Kidney capillary endothelial cell (primary cell): ENCODE data around the gene NRP2.

Source experiments
- DNase-seq: peaks from one replicate; pipeline ENCODE4 v3.0.0-alpha.2; 2018; ENCODE audit warnings: low spot score

Gene NRP2, protein sequence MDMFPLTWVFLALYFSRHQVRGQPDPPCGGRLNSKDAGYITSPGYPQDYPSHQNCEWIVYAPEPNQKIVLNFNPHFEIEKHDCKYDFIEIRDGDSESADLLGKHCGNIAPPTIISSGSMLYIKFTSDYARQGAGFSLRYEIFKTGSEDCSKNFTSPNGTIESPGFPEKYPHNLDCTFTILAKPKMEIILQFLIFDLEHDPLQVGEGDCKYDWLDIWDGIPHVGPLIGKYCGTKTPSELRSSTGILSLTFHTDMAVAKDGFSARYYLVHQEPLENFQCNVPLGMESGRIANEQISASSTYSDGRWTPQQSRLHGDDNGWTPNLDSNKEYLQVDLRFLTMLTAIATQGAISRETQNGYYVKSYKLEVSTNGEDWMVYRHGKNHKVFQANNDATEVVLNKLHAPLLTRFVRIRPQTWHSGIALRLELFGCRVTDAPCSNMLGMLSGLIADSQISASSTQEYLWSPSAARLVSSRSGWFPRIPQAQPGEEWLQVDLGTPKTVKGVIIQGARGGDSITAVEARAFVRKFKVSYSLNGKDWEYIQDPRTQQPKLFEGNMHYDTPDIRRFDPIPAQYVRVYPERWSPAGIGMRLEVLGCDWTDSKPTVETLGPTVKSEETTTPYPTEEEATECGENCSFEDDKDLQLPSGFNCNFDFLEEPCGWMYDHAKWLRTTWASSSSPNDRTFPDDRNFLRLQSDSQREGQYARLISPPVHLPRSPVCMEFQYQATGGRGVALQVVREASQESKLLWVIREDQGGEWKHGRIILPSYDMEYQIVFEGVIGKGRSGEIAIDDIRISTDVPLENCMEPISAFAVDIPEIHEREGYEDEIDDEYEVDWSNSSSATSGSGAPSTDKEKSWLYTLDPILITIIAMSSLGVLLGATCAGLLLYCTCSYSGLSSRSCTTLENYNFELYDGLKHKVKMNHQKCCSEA

DNA sequence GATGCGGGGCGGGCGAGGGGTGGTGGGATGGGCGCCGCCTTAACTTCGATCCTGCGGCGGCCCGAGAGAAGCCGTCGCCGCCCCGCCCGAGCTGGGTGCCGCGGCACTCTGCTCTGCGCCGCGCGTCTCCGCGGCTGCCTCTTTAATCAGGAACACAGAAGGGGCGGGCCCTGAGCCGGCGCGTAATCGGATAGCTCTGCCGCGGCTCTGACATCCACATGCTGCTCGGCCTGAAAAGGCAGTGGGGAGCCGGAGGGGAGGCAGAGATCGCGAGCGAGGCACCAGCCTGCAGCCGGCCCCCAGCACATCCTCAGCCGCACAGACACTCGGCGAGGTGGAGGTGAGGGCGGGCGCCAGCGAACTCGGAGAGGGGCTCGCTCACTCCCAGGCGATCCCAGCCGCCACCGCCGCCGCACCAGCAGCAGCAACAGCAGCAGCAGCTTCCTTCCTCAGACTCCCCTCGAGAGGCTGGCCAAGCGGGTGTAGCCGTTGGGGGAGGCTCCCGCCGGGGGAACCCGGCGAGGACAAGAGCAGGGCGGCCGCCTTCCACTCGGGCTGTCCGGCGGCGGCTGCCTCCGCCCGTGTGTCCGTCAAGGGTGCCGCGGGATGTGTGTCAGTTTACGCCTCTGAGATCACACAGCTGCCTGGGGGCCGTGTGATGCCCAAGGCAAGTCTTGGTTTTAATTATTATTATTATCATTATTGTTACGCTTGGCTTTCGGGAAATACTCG is at the start of gene NRP2:
TSS of gene NRP2 (plus strand) at position 263 of the 732 bp plus-strand sequence. CDS start 790 bp downstream, outside the sequence.
- no peak for DNase-seq

DNA sequence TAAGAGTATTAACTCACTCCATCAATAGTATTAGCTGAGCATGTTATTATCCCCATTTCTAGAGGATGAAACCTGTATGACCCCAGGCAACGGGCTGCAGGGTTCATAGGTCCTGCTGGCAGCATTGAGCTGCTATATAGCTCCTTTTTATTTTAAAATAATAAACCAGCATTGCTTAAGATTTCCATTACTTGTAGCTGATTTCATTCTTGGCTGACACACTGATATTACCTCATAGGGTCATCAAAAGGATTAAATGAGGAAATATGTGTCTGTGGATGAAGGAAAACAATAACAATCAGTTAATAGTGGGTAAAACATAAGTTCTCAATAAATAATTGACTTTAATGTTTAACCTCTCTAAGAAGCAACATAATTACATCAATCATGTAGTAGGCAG is 48.3 kb upstream of the NRP2 start:
- DNase-seq, result no peak

DNA sequence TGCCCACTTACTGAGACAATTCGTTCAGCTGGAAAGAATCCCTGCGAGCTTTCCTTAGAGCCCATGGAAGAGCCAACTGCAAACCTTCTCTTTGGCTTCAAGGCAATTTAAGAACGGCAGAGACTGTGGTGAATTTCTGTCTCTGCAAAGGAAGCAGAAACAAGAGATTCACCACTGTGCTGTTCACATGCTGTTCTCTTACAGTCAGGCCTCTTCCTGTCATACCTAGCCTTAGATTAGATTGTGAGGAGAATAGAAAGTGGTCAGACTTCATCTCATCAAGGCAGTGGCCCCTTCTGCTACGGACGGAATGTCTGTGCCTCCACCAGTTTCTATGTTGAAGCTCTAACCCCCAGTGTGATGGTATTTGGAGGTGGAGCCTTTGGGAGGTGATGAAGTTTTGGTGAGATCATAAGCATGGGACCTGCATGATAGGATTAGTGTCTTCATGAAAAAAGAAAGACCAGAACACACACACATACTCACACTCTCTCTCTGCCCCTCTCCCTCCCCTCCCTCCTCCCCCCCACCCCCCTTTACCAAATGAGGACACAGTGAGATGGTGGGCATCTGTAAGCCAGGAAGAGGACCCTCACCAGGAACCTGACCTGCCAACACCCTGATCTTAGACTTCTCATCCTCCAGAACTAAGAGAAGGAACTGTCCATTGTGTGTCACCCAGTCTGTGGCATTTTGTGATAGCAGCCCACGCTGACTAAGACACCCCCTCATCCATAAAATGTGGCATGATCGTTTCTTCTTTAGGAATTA is 45.6 kb upstream of the NRP2 start:
- no peak for DNase-seq

DNA sequence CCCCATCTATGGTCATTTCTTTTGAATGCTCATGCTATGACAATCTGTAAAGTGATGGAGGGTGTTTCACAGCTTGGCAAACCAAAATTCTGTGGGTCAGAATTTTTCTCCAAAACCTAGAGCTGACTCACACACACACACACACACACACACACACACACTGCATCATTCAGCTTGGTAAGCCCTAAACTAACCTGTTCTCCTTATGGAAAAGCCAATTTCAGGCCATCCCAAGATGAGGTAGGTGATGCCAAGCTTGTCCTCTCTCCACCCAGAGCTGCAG is 45.0 kb upstream of the NRP2 start:
- DNase-seq, result no peak

DNA sequence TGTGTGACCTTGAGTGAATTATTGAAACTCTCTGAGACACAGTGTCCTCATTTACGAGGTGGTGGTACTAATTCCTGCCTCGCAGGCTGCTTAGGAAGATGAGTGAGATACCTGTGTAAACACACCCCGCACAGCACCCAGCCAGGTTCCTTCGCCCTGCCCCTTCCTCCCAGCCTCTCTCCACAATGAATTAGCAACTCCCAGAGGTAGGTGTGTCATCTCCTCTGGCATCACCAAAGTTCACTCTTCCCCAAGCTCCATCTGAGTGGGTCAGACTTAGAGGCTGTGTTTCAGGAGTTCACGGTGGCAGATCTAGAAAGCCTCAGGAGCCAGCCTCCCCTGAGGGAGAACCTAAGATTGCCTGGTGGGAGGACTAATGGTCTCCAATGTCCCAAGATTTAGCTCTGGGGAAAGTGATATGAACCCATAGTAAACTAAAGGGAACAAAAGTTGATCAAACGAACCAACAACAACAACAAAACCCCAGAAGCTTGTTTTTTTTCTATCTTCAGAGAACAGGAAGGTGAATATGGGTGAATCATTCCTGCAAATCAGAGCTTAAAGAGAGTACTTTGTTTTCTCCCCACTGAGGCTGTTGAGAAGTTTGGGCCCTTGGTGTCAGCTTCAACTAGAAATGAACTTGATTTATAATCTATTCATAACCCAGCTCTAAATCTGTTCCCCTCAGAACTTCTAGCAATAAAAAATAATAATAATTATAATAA is 44.4 kb upstream of the NRP2 start:
- DNase-seq, result peak; percentile 33

DNA sequence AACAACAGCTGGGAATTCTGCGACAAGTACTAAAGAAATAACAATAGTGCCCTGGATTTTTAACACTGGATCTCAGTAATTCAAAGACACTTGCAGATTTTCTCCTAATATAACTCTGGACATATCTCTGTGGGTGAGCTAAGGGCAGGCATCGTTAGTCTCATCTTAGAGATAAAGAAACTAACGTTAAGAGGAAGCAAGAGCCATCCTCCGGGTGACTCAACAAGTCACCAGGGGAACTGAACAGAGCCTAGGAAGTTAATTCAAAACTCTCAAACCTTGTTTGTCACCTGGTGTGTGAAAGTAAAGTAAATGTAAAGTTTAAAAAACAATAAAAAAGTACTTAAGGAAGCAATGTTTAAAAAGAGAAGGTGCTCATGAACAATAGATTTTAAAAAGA is 41.6 kb upstream of the NRP2 start:
- no peak for DNase-seq

DNA sequence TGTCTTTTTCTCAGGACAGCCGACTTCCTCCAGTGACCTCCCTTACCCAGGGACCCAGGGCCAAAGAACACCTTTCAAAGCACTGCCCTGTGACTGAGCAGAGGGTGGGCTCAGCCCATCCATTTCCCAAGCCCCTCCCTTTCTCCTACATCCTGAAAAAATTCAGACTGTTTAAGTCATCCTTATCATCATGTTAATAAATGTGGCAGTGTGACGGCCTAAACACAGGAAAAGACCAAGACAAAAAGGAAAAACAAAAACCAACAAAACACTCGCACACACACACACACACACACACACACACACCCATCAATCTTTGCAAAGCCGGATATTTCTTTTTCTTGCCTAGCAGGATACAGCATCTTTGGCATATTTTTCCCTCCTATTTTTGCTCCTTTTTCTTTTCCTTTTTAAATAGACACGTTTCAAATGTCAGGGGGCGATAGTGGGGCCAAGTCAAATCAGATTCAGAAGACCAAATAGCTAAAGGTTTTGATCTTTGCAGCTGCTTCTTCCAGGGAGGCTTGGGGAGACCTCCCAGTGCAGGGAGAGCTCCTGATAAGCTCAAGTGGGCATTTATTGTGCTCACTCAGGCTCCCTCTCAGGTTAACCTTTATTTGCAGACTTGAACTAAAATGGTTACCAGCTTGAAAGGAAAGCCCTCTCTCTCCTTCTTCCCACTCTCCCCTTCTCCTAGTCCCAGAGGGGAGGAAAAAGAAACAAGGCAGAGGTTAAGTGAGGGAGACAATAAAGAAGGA is 39.5 kb upstream of the NRP2 start:
- DNase-seq, result no peak

DNA sequence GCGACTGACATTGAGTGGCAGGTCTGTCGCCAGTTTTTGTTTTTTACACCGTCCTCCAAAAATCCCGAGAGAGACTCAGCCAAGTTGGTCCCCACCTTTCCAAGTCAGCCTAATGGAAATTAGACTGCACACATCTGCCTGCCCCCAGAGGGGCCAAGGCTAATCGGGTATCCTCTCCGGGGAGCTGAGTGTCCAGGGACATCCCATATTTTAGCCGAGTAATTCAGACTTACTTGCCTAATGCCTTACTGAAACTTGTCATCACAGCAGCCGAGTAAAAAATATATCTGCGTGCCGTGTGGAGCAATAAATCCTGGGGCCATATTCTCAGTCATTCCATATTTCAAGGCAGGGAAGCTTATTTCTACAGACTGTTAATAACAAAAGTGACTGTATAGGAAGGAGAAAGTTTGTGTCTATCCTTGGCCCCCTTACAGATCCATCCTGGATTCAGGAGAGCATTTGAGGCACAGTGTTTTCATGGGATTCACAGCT is 38.9 kb upstream of the NRP2 start:
- no peak for DNase-seq

DNA sequence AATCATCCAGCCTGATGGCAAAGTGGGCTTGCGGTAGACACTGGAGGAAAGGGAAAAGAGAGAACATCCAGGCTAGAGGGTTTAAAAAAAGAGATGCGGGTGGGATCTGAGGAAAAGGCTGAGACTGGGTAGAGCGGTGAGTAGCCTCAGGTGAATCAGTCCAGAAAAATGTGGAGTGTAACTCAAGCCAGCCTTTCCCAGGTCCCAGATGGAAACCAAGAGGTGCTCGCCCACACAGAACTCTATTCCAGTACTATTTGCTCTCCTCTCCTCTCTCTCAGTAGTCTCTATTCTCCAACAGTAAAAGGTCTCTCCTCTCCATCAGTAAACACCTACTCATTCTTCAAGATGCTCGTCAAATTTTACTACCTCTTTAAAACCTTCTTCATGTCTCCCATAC is 38.3 kb upstream of the NRP2 start:
- no peak for DNase-seq

DNA sequence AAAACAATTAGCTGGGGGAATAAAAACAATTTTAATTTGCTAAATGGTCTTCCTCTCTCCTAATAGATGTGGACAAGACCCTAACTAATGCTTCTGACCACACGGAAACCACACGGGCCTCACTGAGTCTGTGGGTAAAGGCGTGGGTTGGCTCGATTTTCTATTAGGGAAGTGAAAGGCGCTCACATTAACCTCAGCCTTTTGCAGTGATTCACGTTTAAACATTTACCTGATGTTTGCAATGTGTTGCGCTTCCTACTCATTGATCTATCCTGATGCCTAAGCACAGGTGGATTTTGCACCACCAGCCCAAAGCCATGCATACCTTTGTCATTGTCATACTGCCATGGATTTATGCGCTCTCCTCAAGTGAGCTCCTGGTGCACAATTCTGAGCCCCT is 35.6 kb upstream of the NRP2 start:
- DNase-seq, result no peak

DNA sequence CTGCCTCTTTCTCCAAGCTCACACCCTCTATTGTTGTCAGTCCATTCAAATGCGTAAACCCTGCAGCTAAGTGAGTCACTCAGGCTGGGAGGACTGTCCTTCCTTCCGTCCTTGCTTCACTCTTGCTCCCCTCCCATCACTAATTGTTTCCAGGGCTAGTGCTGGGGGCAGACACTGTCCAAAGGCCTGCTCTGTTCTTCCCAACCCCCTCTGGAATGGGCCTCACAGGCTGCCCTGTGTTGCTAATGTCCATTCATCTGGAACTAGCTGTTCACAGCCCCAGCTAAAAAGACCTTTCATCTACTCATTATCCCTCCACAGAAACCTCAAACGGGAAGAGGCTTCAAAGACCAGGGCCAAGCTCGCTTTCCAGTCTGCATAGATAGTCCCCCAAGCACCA is 31.9 kb upstream of the NRP2 start:
- DNase-seq, result peak; percentile 65

DNA sequence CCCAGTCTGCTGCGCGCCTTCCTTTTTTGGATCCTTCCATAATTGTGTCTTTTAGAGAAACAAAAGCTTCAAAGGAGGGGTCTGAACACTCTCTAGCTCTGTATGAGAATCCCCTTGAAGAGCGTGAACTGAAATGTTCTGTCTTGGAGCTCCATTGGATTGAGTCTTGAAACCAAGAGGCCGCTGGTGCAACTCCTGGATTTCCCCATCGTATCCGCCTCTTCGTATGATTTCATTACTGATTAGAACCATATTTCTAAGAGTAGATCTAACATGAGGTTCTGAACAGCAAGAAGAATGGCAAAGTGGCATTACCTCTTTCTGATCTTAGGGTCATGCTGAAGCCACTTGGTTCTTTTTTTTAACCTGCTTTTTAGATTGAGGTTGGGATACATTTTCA is 31.4 kb upstream of the NRP2 start:
- DNase-seq, result no peak

DNA sequence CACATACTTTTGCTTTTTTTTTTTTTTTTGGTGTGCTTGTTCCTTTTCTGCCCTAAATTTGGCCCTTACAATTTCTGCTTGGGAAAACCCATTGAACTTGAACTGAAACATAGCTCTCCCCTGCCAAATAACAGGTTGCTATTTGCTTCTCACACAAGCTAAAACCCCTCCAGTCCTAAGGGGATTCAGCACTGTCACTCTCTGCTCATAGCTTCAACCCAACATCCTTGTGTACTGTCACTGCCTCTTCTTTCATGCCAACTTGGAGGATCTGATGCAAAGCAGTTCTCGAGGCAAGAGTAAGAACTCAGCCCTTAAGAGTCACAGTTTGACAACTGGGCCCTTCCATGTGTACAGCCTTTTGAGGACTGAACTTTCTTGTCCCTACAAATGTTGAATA is 30.6 kb upstream of the NRP2 start:
- DNase-seq, result no peak

DNA sequence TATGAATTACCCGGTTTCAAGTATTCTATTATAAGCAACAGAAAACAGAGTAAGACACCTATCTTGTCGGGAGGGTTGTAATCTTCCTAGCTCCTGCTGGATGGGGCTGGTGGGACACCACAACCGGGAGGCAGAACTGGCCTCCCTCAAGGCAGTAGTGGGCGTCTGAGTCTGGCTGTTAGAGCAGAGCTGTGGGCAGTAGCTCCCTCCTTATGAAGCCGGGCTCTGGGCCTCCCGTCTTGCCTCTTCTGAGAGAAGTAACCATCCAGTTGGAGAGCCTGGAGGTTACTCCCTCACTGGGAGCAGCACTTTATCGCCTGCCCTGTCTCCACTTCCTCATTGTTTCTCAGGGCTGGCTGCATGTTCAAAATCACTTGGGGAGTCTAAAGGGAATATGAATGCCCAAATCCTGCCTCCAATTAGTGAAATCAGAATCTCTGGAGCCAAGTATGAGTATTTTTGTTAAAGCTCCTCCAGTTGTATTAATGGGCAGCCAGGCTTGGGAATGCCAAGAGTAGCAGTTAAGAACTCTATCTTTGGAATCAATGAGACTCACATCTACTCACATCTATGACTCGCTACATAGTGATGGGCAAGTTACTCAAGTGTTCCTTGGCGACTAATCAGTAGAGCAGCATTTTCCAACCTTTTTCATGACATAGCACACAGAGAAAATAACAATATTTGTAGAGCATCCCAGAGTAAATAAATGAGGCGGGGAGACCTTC is 27.3 kb upstream of the NRP2 start:
- peak; percentile 61 for DNase-seq

DNA sequence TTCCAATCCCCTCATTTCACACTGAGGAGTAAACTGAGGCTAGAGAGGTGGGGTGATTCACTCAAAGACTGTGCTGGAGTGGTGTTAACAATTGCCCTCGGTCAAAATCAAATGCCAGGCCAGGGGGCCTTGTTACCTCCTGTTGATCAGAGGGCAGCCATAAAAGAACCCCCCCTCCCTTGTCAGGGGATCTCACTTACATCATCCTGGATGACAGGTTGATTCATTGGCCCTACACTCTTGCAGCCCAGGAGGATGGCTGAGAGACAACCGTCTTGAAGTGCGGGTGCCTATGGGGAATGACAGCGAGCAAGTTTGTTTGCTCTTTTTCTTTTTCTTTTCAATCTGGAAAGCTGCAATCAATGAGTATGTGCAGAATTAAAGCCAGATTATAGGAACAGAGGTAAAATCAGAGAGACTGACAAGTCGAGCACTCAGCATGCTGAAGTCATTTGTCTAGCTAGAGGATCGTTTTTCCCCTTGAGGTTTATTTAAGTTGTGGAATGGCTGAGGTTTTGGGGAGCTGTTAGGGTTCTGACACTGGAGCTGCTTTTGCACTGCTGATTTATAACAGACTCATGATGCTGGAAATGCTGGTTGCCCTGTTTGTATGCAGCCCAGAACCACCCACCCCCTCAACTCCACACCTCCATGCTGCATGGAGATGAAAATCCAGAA is 26.4 kb upstream of the NRP2 start:
- no peak for DNase-seq

DNA sequence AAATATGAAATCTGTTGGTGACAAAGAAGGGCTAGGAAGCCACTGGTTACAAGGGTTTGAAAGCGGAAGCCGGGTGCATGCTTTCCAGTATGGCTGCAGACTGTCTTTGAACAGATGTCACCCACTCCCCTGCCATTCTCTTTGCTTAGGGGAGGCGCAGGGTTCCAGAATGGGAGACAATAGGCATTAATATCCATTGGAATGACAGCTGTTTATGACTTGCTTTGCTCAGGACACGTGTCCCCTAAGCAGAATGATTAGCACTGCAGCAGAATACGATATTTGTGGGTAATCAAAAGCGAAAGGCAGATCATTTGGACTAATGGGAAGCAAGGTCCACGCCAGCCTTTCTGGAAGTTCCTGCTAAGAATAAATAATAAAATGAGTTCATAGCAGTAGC is 25.8 kb upstream of the NRP2 start:
- no peak for DNase-seq

DNA sequence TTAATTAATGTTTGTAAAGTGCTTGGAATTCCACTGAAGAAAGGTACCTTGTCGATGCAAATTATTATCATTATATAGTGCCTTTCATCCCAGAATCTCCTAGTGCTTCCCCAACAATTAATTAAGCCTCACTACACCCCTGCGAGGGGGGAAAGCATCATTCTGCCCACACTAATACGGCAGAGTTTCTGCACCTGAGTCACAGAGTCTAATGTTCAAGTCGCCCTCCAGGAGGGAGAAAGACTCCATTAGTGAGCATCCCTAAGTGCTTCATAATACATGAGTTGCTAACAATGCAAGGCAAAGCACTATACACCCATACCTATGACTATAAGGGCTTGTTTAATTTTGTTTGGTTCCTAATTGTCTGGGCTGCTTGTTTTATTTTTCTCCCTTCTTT is 25.4 kb upstream of the NRP2 start:
- no peak for DNase-seq

DNA sequence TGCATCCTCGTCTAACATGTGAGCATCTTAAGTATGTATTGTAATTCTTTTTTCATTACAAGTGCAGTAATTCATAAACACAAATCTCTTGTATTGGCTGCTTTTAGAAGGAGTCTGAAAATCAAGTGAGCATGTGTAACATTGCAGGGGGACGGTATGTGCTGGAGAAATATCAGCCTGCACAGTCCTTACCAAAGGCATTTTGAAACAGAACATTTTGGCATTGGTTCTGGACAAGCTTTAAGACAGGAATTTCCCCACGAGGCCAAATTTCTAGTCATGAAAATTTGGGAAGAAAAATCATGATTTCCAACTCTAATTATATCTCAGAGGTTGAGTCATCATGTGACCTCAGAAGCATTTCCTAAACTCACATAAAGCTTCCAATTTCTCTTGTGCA is 24.7 kb upstream of the NRP2 start:
- no peak for DNase-seq

DNA sequence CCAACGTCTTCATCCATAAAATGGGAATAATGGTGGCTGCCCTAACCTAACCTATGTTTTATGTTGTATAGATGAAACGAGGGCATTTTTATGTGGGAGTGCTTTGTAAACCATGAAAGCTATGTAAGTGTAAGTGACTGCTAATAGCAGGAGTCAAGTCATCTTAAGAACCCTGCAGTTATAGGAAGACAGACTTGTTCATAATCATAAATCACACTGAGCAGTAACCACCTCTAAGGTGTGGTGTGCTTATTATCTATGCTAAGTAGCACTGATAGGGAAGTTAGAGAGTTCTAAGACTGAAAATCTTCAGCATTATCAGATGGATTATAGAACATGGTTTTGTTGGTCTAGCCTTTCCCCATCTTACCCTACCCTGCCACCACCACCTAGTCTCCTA is 24.2 kb upstream of the NRP2 start:
- no peak for DNase-seq
